Gastroesophageal sphincter (tissue), 4 donors: ENCODE measurements around the gene ZNF135. TPM values are rescaled to one million over a fixed set of nuclear protein-coding genes. Genes with fewer than 3 reads are reported as not detected.

ENCODE experiments used
- ATAC-seq: fragments of 150-250 bp; one replicate; pipeline ENCODE4 v1.9.1; 2016; ENCODE audit warnings: mild to moderate bottlenecking, moderate library complexity
- H3K27ac ChIP-seq, 4 donors: fragments of 200-600 bp; sonication (generic) in 3 of 4; 1 replicate in 3 of 4; 2 replicates in 1 of 4; pipeline ENCODE4 v1.5.1; 2016 to 2019
- H3K27me3 ChIP-seq: fragments of 200-600 bp; sonication (generic); one replicate; pipeline ENCODE4 v1.5.1; 2019
- H3K36me3 ChIP-seq, 2 donors: fragments of 200-600 bp; sonication (generic); one replicate each; pipeline ENCODE4 v1.5.1; 2019; ENCODE audit warnings: control low read depth in 1 of 2
- H3K4me1 ChIP-seq, 3 donors: fragments of 200-600 bp; sonication (generic); 1 replicate in 2 of 3; 2 replicates in 1 of 3; pipeline ENCODE4 v1.5.1; 2016 to 2019; ENCODE audit warnings: control low read depth in 2 of 3
- H3K4me3 ChIP-seq, 2 donors: fragments of 200-600 bp; sonication (generic); one replicate each; pipeline ENCODE4 v1.5.1; 2019; ENCODE audit warnings: mild to moderate bottlenecking in 1 of 2, moderate library complexity in 1 of 2
- H3K9me3 ChIP-seq, 3 donors: fragments of 200-600 bp; sonication (generic); one replicate each; pipeline ENCODE4 v1.5.1; 2017 to 2019; ENCODE audit warnings: control low read depth in 2 of 3
- CTCF ChIP-seq, 4 experiments: fragments of 200-600 bp in 2 of 4; fragments of 450-650 bp in 2 of 4; sonication (generic) in 1 of 4; IDR thresholded peaks; one replicate each; pipeline ENCODE4 v1.5.1; 2017 to 2019; ENCODE audit warnings: antibody characterized with exemption in 4 of 4, mild to moderate bottlenecking in 2 of 4, moderate library complexity in 2 of 4
- EP300 ChIP-seq: sonication (generic); formaldehyde crosslinking; IDR thresholded peaks from one replicate; pipeline ENCODE4 v1.6.1; 2017; ENCODE audit warnings: antibody characterized with exemption, mild to moderate bottlenecking
- POLR2A ChIP-seq, 2 donors: fragments of 450-650 bp; IDR thresholded peaks; one replicate each; pipeline ENCODE4 v1.6.1; 2017; ENCODE audit warnings: antibody characterized with exemption in 2 of 2, mild to moderate bottlenecking in 2 of 2, moderate library complexity in 1 of 2
- POLR2AphosphoS5 ChIP-seq: sonication (generic); formaldehyde crosslinking; IDR thresholded peaks from one replicate; pipeline ENCODE4 v1.6.1; 2017; ENCODE audit warnings: antibody characterized with exemption
- WGBS, 2 donors: methylation state at CpG; one replicate each; pipeline ENCODE4 v1.1.5; 2018; ENCODE audit warnings: low coverage in 1 of 2; 5-methylcytosine and 5-hydroxymethylcytosine counted together
- total RNA-seq, 4 donors: library from RNA; depleted of rRNA; stranded (reverse); fragments of >200 nt; gene quantifications; one replicate each; pipeline ENCODE4 v1.1.0, GENCODE V29; 2016

ZNF135 gene
- total RNA-seq, 4 donors from 2014 or later: 5.8 to 9.0 (median 7.5) TPM

GRCh38 chr19:58058467-58058866, 615 bp upstream of the ZNF135 start:
- TF ChIP-seq POLR2AphosphoS5 (no peak), CTCF (IDR thresholded peaks at IDR 0.05) (no peak), POLR2A (IDR thresholded peaks at IDR 0.05) (no peak), EP300 (no peak)
- WGBS, 2 donors: 59 to 68% methylated on average over 10 to 11 of the region's 13 CpGs
- peaks cover 0 to 50% (median 0%) of the 10 kb centered on the region in 3 donors for H3K9me3 ChIP-seq
- ATAC-seq: no peak
- no peaks in the 10 kb centered on the region for H3K27me3 ChIP-seq
- peak overlapping the region; percentile 79 to 95 (median 92) for H3K27ac ChIP-seq
- peaks cover 0 to 22% of the 10 kb centered on the region in 2 donors for H3K36me3 ChIP-seq
- H3K4me3 ChIP-seq: peak overlapping the region in 1 of 2 donors; percentile 71
- H3K4me1 ChIP-seq: peaks cover 0 to 41% (median 0%) of the 10 kb centered on the region in 3 donors

GRCh38 chr19:58059671-58060078, 593 bp downstream of the ZNF135 start:
- 28% methylated on average over 12 of the region's 28 CpGs; no CpG with 5 or more reads in 1 of the 2 donors for WGBS, 2 donors
- H3K4me1 ChIP-seq: peaks cover 0 to 35% (median 0%) of the 10 kb centered on the region in 3 donors
- peak overlapping the region; percentile 58 to 71 for H3K4me3 ChIP-seq
- no peaks in the 10 kb centered on the region for H3K27me3 ChIP-seq
- peaks cover 0 to 50% (median 0%) of the 10 kb centered on the region in 3 donors for H3K9me3 ChIP-seq
- ATAC-seq: no peak
- H3K36me3 ChIP-seq: peaks cover 0 to 34% of the 10 kb centered on the region in 2 donors
- peak overlapping the region; percentile 79 to 95 (median 92) for H3K27ac ChIP-seq
- TF ChIP-seq EP300 (no peak), POLR2AphosphoS5 (no peak), CTCF (IDR thresholded peaks at IDR 0.05) (no peak), POLR2A (IDR thresholded peaks at IDR 0.05) (no peak)

DNA sequence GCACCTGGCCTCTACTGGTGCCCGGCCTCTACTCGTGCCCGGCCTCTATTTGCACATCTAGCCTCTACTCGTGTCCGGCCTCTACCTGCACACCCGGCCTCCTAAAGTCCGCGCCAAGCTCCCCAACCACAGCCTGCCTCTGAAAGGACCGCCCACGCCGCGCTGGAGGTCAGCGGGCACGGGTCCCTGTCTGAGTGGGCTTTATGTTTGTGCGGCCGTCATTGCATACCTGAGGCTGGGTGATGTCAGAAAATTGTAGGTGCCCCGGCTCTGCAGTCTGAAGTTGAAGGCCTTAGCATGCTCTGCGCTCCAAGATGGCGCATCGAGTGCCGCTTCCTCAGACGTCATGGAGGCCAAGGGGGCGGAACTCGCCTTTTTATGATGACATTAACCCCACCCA, 1.1 kb downstream of the ZNF135 start:
- peak overlapping the region in 2 of 4 donors; percentile 92 to 95 for H3K27ac ChIP-seq
- peaks cover 0 to 50% (median 0%) of the 10 kb centered on the region in 3 donors for H3K9me3 ChIP-seq
- peak overlapping the region in 1 of 2 donors; percentile 71 for H3K4me3 ChIP-seq
- peaks cover 0 to 30% (median 0%) of the 10 kb centered on the region in 3 donors for H3K4me1 ChIP-seq
- TF ChIP-seq EP300 (no peak), POLR2AphosphoS5 (no peak), CTCF (IDR thresholded peaks at IDR 0.05) (no peak)
- peaks cover 0 to 39% of the 10 kb centered on the region in 2 donors for H3K36me3 ChIP-seq
- no peak for ATAC-seq
- WGBS, 2 donors: 77% methylated on average over 5 of the region's 24 CpGs; no CpG with 5 or more reads in 1 of the 2 donors
- H3K27me3 ChIP-seq: no peaks in the 10 kb centered on the region

DNA sequence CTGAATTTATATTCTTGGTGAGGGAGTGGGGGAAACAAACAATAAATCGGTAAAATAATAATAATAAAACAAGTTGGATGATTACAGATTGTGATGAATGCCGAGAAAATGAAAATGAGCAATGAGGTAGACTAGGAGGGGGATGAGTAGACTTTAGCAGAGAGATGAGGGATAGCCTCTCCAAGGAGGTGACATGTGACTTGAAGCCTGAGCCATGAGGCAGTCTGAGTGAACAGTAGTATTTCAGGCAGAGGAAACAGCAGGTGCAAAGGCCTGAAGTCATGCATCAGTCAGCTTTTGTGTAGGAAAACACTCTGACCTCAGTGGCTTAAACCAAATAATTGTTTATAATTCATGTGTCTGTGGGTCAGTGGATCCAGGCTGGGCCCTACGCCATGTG, 4.6 kb downstream of the ZNF135 start:
- Histone ChIP-seq H3K4me1 (peaks cover 0 to 13% (median 0%) of the 10 kb centered on the region in 3 donors), H3K27me3 (no peaks in the 10 kb centered on the region), H3K27ac (no peak overlapping the region), H3K9me3 (peaks cover 0 to 85% (median 4%) of the 10 kb centered on the region in 3 donors), H3K4me3 (no peak overlapping the region), H3K36me3 (peaks cover 0 to 74% of the 10 kb centered on the region in 2 donors)
- no peak for TF ChIP-seq EP300
- TF ChIP-seq POLR2A (IDR thresholded peaks at IDR 0.05): no peak
- TF ChIP-seq POLR2AphosphoS5: no peak
- TF ChIP-seq CTCF (IDR thresholded peaks at IDR 0.05): no peak
- no peak for ATAC-seq
- 88 to 100% methylated on average over 1 to 2 of the region's 3 CpGs for WGBS, 2 donors

GRCh38 chr19:58067240-58067912, 8.3 kb downstream of the ZNF135 start:
- Histone ChIP-seq H3K9me3 (peaks cover 0 to 99% (median 6%) of the 10 kb centered on the region in 3 donors), H3K4me1 (no peaks in the 10 kb centered on the region), H3K27ac (no peak overlapping the region), H3K27me3 (no peaks in the 10 kb centered on the region), H3K4me3 (no peak overlapping the region), H3K36me3 (peaks cover 0 to 91% of the 10 kb centered on the region in 2 donors)
- ATAC-seq: no peak
- WGBS, 2 donors: 92 to 96% methylated on average over 4 to 6 of the region's 15 CpGs
- TF ChIP-seq POLR2A (IDR thresholded peaks at IDR 0.05): no peak
- no peak for TF ChIP-seq CTCF (IDR thresholded peaks at IDR 0.05)
- TF ChIP-seq EP300: no peak
